Ovary (tissue), 9 donors: Measurements from ENCODE around the gene AMOT. TPM values are rescaled to one million over a fixed set of nuclear protein-coding genes. Genes with fewer than 3 reads are reported as not detected.

Experiments used
- DNase-seq, 5 donors: peaks; one replicate each; pipeline ENCODE4 v3.0.0-alpha.2; 2019 to 2020
- H3K27ac ChIP-seq, 2 donors: fragments of 200-600 bp; one replicate each; pipeline versions ENCODE4 v1.5.1 to v1.8.0; 2019 to 2022
- H3K27me3 ChIP-seq: fragments of 200-600 bp; one replicate; pipeline ENCODE4 v1.8.0; 2022
- H3K36me3 ChIP-seq: fragments of 200-600 bp; sonication (generic); one replicate; pipeline ENCODE4 v1.5.1; 2019
- H3K4me1 ChIP-seq: one replicate; pipeline ENCODE4 v1.8.1; 2013; ENCODE audit warnings: mild to moderate bottlenecking, moderate library complexity; ENCODE audit not compliant: insufficient read depth
- H3K4me3 ChIP-seq: fragments of 200-600 bp; sonication (generic); one replicate; pipeline ENCODE4 v1.5.1; 2017
- H3K9me3 ChIP-seq, 2 donors: fragments of 200-600 bp in 1 of 2; sonication (generic) in 1 of 2; one replicate each; pipeline versions ENCODE4 v1.5.1 to v1.8.1; 2013 to 2019; ENCODE audit warnings: mild to moderate bottlenecking in 1 of 2, moderate library complexity in 1 of 2
- EP300 ChIP-seq: sonication (generic); formaldehyde crosslinking; IDR thresholded peaks from one replicate; pipeline ENCODE4 v1.6.1; 2017; ENCODE audit warnings: antibody characterized with exemption
- POLR2A ChIP-seq: fragments of 450-650 bp; IDR thresholded peaks from one replicate; pipeline ENCODE4 v1.6.1; 2017; ENCODE audit warnings: antibody characterized with exemption, mild to moderate bottlenecking, moderate library complexity
- WGBS, 3 donors: extraction: QIAGEN DNeasy Blood & Tissue Kit in 1 of 3; methylation state at CpG; one replicate each; pipeline versions ENCODE4 v1.1.5 to v1.1.7; 2013 to 2017; 5-methylcytosine and 5-hydroxymethylcytosine counted together
- intact Hi-C, 4 donors: fragments of 100-400 bp; cut with DNase I; formaldehyde crosslinking; loops; one replicate each; pipeline versions ENCODE4 v1.11.0 to v1.15.1; 2022 to 2023
- polyA plus RNA-seq, 2 donors: library from polyadenylated mRNA; stranded (reverse); fragments of 200-250 nt in 1 of 2; fragments of 350-450 nt in 1 of 2; fragmentation: Illumina TruSeq in 1 of 2; extraction: RNeasy Lipid Tissue Mini Kit (QIAGEN cat#74804) in 1 of 2; gene quantifications; one replicate each; pipeline ENCODE4 v1.2.3, GENCODE V29; 2013 to 2014
- total RNA-seq, 7 donors: library from RNA; depleted of rRNA in 2 of 7; stranded (reverse); fragments of >200 nt in 2 of 7; fragmentation: NEBNext Ultra II Directional in 3 of 7; extraction: Animal tissue kit (Norgen Biotek cat#: 25700) in 3 of 7; gene quantifications; one replicate each; pipeline versions ENCODE4 v1.1.0 to v1.2.4, GENCODE V29; 2016 to 2023
- TF ChIP-seq, protein P1 (sequence below), 3 donors: fragments of 450-650 bp in 2 of 3; fragments of 200-600 bp in 1 of 3; IDR thresholded peaks; one replicate each; pipeline versions ENCODE4 v1.5.1 to v1.8.0; 2016 to 2022; ENCODE audit warnings: antibody characterized with exemption in 3 of 3, mild to moderate bottlenecking in 1 of 3
- donor health status: DM: no; HTN: no; CAD: no; lungs with moderate emphysema.
- donor health status: DM: no; HTN: no; CAD: no.
- donor health status: Bipolar disorder and iron deficiency.
- donor health status: DM: yes; HTN: yes; CAD: no.
- donor health status: DM: no; HTN: no; CAD: no.
- donor health status: DM: yes; HTN: yes; CAD: no.

Gene AMOT
- total and polyA plus RNA-seq, 9 donors, result 3.2 to 38.5 (median 16.7) TPM

- DNase-seq, result no peak
- Histone ChIP-seq H3K9me3 (no peaks in the 10 kb centered on the region), H3K27ac (no peak overlapping the region), H3K27me3 (no peaks in the 10 kb centered on the region), H3K4me3 (no peak overlapping the region), H3K36me3 (no peaks in the 10 kb centered on the region), H3K4me1 (no peaks in the 10 kb centered on the region)
- intact Hi-C loops, result no loop called here
- no peak for TF ChIP-seq POLR2A
- TF ChIP-seq, protein P1, sequence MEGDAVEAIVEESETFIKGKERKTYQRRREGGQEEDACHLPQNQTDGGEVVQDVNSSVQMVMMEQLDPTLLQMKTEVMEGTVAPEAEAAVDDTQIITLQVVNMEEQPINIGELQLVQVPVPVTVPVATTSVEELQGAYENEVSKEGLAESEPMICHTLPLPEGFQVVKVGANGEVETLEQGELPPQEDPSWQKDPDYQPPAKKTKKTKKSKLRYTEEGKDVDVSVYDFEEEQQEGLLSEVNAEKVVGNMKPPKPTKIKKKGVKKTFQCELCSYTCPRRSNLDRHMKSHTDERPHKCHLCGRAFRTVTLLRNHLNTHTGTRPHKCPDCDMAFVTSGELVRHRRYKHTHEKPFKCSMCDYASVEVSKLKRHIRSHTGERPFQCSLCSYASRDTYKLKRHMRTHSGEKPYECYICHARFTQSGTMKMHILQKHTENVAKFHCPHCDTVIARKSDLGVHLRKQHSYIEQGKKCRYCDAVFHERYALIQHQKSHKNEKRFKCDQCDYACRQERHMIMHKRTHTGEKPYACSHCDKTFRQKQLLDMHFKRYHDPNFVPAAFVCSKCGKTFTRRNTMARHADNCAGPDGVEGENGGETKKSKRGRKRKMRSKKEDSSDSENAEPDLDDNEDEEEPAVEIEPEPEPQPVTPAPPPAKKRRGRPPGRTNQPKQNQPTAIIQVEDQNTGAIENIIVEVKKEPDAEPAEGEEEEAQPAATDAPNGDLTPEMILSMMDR (IDR thresholded peaks at IDR 0.05), result no peak
- TF ChIP-seq EP300, result no peak
- WGBS, 3 donors, result 55 to 63% (median 61%) methylated on average over 4 of the region's 4 CpGs
Observed at GRCh38 chrX:112808007-112808406, 32.6 kb downstream of the AMOT start.

- intact Hi-C loops, result no loop called here
- Histone ChIP-seq H3K36me3 (no peaks in the 10 kb centered on the region), H3K9me3 (no peaks in the 10 kb centered on the region), H3K27ac (no peak overlapping the region), H3K4me3 (no peak overlapping the region), H3K27me3 (no peaks in the 10 kb centered on the region), H3K4me1 (no peaks in the 10 kb centered on the region)
- WGBS, 3 donors, result 67 to 84% (median 82%) methylated on average over 3 of the region's 3 CpGs
- TF ChIP-seq, protein P1 (IDR thresholded peaks at IDR 0.05), result no peak
- no peak for TF ChIP-seq EP300
- TF ChIP-seq POLR2A, result no peak
- DNase-seq, result no peak
Observed at GRCh38 chrX:112803060-112803459, 37.6 kb downstream of the AMOT start.

DNA sequence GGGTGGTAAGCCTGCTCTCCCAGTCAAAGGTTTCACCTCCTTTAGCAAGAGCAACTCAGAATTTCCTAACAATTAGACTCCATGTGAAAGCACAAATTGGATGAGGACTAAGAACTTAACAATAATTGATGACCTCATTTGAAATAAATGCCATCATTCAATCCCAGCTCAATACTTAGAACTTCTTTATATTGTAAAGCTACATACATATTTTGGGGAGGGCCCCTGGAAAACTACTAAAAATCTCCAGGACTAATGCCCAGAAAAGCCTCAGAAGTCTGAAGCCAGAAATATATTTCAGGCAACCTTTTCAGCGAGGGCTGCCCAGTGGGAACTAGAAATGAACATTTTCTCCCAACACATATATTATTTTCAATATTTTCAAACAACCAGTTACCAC lies 38.1 kb downstream of the AMOT start:
- TF ChIP-seq, protein P1 (IDR thresholded peaks at IDR 0.05), result no peak
- TF ChIP-seq EP300, result no peak
- TF ChIP-seq POLR2A, result no peak
- Histone ChIP-seq H3K9me3 (no peaks in the 10 kb centered on the region), H3K27ac (no peak overlapping the region), H3K27me3 (no peaks in the 10 kb centered on the region), H3K4me1 (no peaks in the 10 kb centered on the region), H3K4me3 (no peak overlapping the region), H3K36me3 (no peaks in the 10 kb centered on the region)
- WGBS, 3 donors, result 53 to 90% (median 77%) methylated on average over 1 of the region's 1 CpG
- no peak for DNase-seq
- intact Hi-C loops, result no loop called here

- no peaks in the 10 kb centered on the region for H3K4me1 ChIP-seq
- DNase-seq, result no peak
- H3K36me3 ChIP-seq, result no peaks in the 10 kb centered on the region
- TF ChIP-seq, protein P1 (IDR thresholded peaks at IDR 0.05), result no peak
- H3K27me3 ChIP-seq, result no peaks in the 10 kb centered on the region
- no peak overlapping the region for H3K4me3 ChIP-seq
- intact Hi-C loops, result no loop called here
- no peaks in the 10 kb centered on the region for H3K9me3 ChIP-seq
- H3K27ac ChIP-seq, result no peak overlapping the region
- 67 to 71% (median 70%) methylated on average over 12 of the region's 12 CpGs for WGBS, 3 donors
Observed at GRCh38 chrX:112800971-112801775, 39.5 kb downstream of the AMOT start.
